HepG2 (cell line): ENCODE data around the gene FGF21. TPM values are rescaled to one million over a fixed set of nuclear protein-coding genes. Genes with fewer than 3 reads are reported as not detected.
A peak's percentile ranks its signal among the peaks of the same experiment; 100 is the strongest.

ENCODE experiments used
- BCL6 ChIP-seq: IDR thresholded peaks from 2 replicates; pipeline ENCODE4 v1.6.1; 2016; ENCODE audit warnings: missing genetic modification reagents, missing compliant biosample characterization
- DBP ChIP-seq: sonication (generic); formaldehyde crosslinking; IDR thresholded peaks from 2 replicates; pipeline ENCODE4 v1.4.0; 2020; ENCODE audit warnings: missing genetic modification reagents; ENCODE audit errors: not compliant biosample characterization
- HINFP ChIP-seq: sonication (generic); formaldehyde crosslinking; IDR thresholded peaks from 2 replicates; pipeline ENCODE4 v1.4.0; 2020; ENCODE audit warnings: low read depth, mild to moderate bottlenecking, missing genetic modification reagents
- HMGXB4 ChIP-seq, 2 experiments: sonication (generic) in 1 of 2; formaldehyde crosslinking in 1 of 2; IDR thresholded peaks; 2 replicates each; pipeline versions ENCODE4 v1.4.0 to v1.6.1; 2018 to 2020; ENCODE audit warnings: missing genetic modification reagents in 2 of 2, borderline replicate concordance in 1 of 2, low read depth in 1 of 2, mild to moderate bottlenecking in 1 of 2, missing biosample characterization in 1 of 2
- IKZF5 ChIP-seq: IDR thresholded peaks from 2 replicates; pipeline ENCODE4 v1.6.1; 2018; ENCODE audit warnings: missing genetic modification reagents, mild to moderate bottlenecking, missing compliant biosample characterization
- KLF12 ChIP-seq: sonication (generic); formaldehyde crosslinking; IDR thresholded peaks from 2 replicates; pipeline ENCODE4 v1.4.0; 2020; ENCODE audit warnings: missing genetic modification reagents, borderline replicate concordance
- MBNL3 ChIP-seq: fragments of 250-450 bp; sonication (Bioruptor Pico); conservative IDR thresholded peaks from 2 replicates; pipeline ENCODE4 v1.8.0; 2022; ENCODE audit warnings: mild to moderate bottlenecking, inconsistent platforms
- MTF2 ChIP-seq: sonication (generic); formaldehyde crosslinking; IDR thresholded peaks from 2 replicates; pipeline ENCODE4 v1.5.0; 2020; ENCODE audit warnings: missing genetic modification reagents, borderline replicate concordance
- NR2F6 ChIP-seq, 2 experiments: IDR thresholded peaks; 2 replicates each; pipeline ENCODE4 v1.6.1; 2016; ENCODE audit warnings: antibody characterized with exemption in 1 of 2, mild to moderate bottlenecking in 1 of 2
- PATZ1 ChIP-seq: sonication (generic); formaldehyde crosslinking; IDR thresholded peaks from 2 replicates; pipeline ENCODE4 v1.4.0; 2020; ENCODE audit warnings: missing genetic modification reagents
- SAP130 ChIP-seq: IDR thresholded peaks from 2 replicates; pipeline ENCODE4 v1.6.1; 2016; ENCODE audit warnings: low read depth
- SNAI1 ChIP-seq: sonication (generic); formaldehyde crosslinking; IDR thresholded peaks from 2 replicates; pipeline ENCODE4 v1.5.0; 2020; ENCODE audit warnings: mild to moderate bottlenecking, missing genetic modification reagents, borderline replicate concordance
- TFDP1 ChIP-seq: IDR thresholded peaks from 2 replicates; pipeline ENCODE4 v1.6.1; 2016; ENCODE audit warnings: missing compliant biosample characterization, missing genetic modification reagents, borderline replicate concordance
- ZGPAT ChIP-seq: IDR thresholded peaks from 2 replicates; pipeline ENCODE4 v1.6.1; 2016; ENCODE audit warnings: mild to moderate bottlenecking
- ZNF264 ChIP-seq: sonication (generic); formaldehyde crosslinking; IDR thresholded peaks from 2 replicates; pipeline ENCODE4 v1.4.0; 2020; ENCODE audit warnings: missing genetic modification reagents
- ZNF850 ChIP-seq: sonication (generic); formaldehyde crosslinking; conservative IDR thresholded peaks from 2 replicates; pipeline ENCODE4 v1.9.0; 2021; ENCODE audit warnings: mild to moderate bottlenecking, missing genetic modification reagents
- polyA plus RNA-seq, 8 experiments: library from polyadenylated mRNA; depleted of rRNA in 3 of 8; stranded (reverse) in 7 of 8; unstranded in 1 of 8; fragments of >200 nt; fragmentation: Illumina TruSeq in 4 of 8; extraction: Trizol in 4 of 8; gene quantifications; 2 replicates each; pipeline versions ENCODE4 v1.2.1 to v1.2.3, GENCODE V29; 2011 to 2016; ENCODE audit warnings: low read depth in 4 of 8, missing spikeins in 1 of 8, mixed read lengths in 1 of 8; ENCODE audit not compliant: insufficient read depth in 1 of 8
- total RNA-seq, 5 experiments: library from RNA; depleted of rRNA; stranded (reverse); fragments of >200 nt; fragmentation: Illumina TruSeq; extraction: Trizol; gene quantifications; 2 replicates each; pipeline ENCODE4 v1.2.3, GENCODE V29; 2016; ENCODE audit warnings: low read depth in 1 of 5

FGF21 gene
- total and polyA plus RNA-seq, 2 of the 13 experiments (the other 11 are each of a cell fraction or from before 2014, with no cell fraction given), result 0.17 TPM; not detected in 1

- no peak for TF ChIP-seq ZNF850
- TF ChIP-seq SAP130 (CRISPR knock-in tag), result peak; percentile 72
- no peak for TF ChIP-seq MBNL3 (CRISPR knock-in tag)
- TF ChIP-seq IKZF5 (CRISPR knock-in tag), result 0 out of 2 replicates have a peak, but pooled peaks have one; percentile 44
- TF ChIP-seq DBP (CRISPR knock-in tag), result no peak
- peak; percentile 59; the same call in 1 of the 2 replicates for TF ChIP-seq ZGPAT (CRISPR knock-in tag)
- no peak for TF ChIP-seq HINFP (CRISPR knock-in tag)
- TF ChIP-seq SNAI1, result no peak
- peak; percentile 64 for TF ChIP-seq PATZ1 (CRISPR knock-in tag)
- peak; percentile 88 for TF ChIP-seq ZNF264 (CRISPR knock-in tag)
- no peak for TF ChIP-seq KLF12
- peak; percentile 50; the same call in 1 of the 2 replicates for TF ChIP-seq NR2F6 (IDR thresholded peaks at IDR 0.05)
- peak; percentile 53 for TF ChIP-seq NR2F6 (CRISPR knock-in tag; IDR thresholded peaks at IDR 0.05)
- TF ChIP-seq HMGXB4 (CRISPR knock-in tag; IDR thresholded peaks at IDR 0.05; ENCODE audit: borderline replicate concordance in 1 of 2, low read depth in 1 of 2), result peak in 1 of 2 experiments; percentile 45; a peak in 1 of 4 replicates
- TF ChIP-seq TFDP1 (CRISPR knock-in tag), result peak; percentile 38; the same call in 1 of the 2 replicates
- peak; percentile 37; the same call in 1 of the 2 replicates for TF ChIP-seq BCL6 (CRISPR knock-in tag)
- no peak for TF ChIP-seq MTF2
Observed at GRCh38 chr19:48780631-48781391, 25.5 kb downstream of the FGF21 start (continued).
